Mucosa of stomach (tissue), 1 donor: ENCODE results near the gene IL1B.

Source experiments
- H3K27me3 ChIP-seq: one replicate; pipeline ENCODE4 v1.7.0; 2013; ENCODE audit warnings: mild to moderate bottlenecking, low read length; ENCODE audit not compliant: control insufficient read depth, insufficient read depth
- H3K36me3 ChIP-seq: one replicate; pipeline ENCODE4 v1.7.0; 2013; ENCODE audit warnings: low read length; ENCODE audit not compliant: control insufficient read depth, insufficient read depth
- H3K4me1 ChIP-seq: one replicate; pipeline ENCODE4 v1.7.0; 2013; ENCODE audit warnings: mild to moderate bottlenecking, low read length; ENCODE audit not compliant: control insufficient read depth, insufficient read depth
- H3K4me3 ChIP-seq: one replicate; pipeline ENCODE4 v1.7.0; 2013; ENCODE audit warnings: low read length
- H3K9ac ChIP-seq: one replicate; pipeline ENCODE4 v1.7.0; 2013; ENCODE audit warnings: mild to moderate bottlenecking, low read length, moderate library complexity
- H3K9me3 ChIP-seq: one replicate; pipeline ENCODE4 v1.7.0; 2013; ENCODE audit warnings: mild to moderate bottlenecking, low read length, moderate library complexity; ENCODE audit not compliant: control insufficient read depth
- donor health status: Pancreatic carcinoma.

IL1B gene

GRCh38 chr2:112821142-112821541, 15.4 kb downstream of the IL1B start:
- Histone ChIP-seq H3K9ac (no peak overlapping the region), H3K4me1 (peaks cover 14% of the 10 kb centered on the region), H3K27me3 (no peaks in the 10 kb centered on the region), H3K4me3 (no peak overlapping the region), H3K9me3 (no peaks in the 10 kb centered on the region), H3K36me3 (no peaks in the 10 kb centered on the region)

GRCh38 chr2:112820343-112820742, 16.2 kb downstream of the IL1B start:
- H3K9me3 ChIP-seq = no peaks in the 10 kb centered on the region
- peaks cover 14% of the 10 kb centered on the region for H3K4me1 ChIP-seq
- no peak overlapping the region for H3K9ac ChIP-seq
- H3K27me3 ChIP-seq = no peaks in the 10 kb centered on the region
- H3K4me3 ChIP-seq = no peak overlapping the region
- no peaks in the 10 kb centered on the region for H3K36me3 ChIP-seq

GRCh38 chr2:112819081-112819480, 17.5 kb downstream of the IL1B start:
- no peaks in the 10 kb centered on the region for H3K27me3 ChIP-seq

DNA sequence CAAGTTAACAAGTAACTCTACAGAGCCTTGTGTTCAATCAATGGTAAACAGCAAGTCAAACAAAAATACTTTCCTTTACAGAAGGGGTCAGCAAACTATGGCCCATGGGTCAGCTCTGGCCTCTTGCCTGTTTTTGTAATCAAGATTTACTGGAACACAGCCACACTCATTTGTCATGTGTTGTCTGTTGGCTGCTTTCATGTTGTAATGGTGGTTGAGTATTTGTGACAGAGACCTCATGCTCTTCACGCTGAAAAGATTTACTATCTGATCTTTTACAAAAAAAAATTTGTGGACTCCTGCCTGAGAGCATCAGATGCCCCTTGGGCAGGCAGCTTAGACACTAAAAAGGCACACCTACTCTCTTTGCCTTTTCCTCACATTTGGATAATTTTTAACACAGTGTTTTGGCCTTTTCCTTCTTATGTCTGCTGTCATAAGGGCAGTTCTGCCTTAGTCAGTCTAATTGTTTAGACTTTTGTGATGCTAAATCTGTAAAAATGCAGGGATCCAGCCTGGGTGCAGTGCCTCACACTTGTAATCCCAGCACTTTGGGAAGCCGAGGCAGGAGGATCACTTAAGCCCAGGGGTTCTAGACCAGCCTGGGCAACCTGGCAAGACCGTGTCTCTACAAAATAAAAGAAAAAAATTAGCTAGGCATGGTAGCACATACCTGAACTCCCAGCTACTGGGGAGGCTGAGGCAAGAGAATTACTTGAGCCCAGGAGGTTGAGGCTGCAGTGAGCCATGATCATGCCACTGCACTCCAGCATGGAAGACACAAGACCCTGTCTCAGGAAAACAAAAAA, 18.3 kb downstream of the IL1B start:
- Histone ChIP-seq H3K36me3 (no peaks in the 10 kb centered on the region), H3K27me3 (no peaks in the 10 kb centered on the region), H3K9ac (no peak overlapping the region), H3K4me3 (no peak overlapping the region), H3K9me3 (no peaks in the 10 kb centered on the region), H3K4me1 (peaks cover 4% of the 10 kb centered on the region)

More at GRCh38 chr2:112819081-112819480, 17.5 kb downstream of the IL1B start:
- H3K9me3 ChIP-seq = no peaks in the 10 kb centered on the region
- H3K4me3 ChIP-seq = no peak overlapping the region
- H3K9ac ChIP-seq = no peak overlapping the region
- H3K4me1 ChIP-seq = peaks cover 6% of the 10 kb centered on the region
- no peaks in the 10 kb centered on the region for H3K36me3 ChIP-seq

DNA sequence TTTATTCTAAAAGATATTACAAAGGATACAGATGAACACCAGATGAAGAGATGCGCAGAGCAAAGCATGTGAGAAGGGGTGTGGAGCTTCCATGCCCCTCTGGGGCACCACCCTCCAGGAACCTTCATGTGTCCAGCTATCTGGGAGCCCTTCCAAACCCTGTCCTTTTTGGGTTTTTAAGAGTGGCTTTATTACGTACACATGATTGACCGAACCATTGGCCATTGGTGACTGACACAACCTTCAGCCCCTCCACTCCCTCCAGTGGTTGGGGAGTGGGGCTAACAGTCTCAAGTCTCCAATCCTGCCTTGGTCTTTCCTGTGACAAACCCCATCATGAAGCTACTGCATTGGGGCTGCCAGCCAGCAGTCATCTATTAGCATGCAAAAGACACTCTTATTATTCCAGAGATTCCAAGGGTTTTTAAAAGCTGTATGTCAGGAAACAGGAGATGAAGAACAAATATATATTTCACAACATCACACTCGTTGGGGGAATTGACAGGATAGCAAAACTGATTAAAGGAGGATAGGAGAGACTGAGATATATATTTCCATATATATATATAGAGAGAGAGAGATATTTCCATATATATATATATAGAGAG, 19.4 kb downstream of the IL1B start:
- H3K27me3 ChIP-seq = no peaks in the 10 kb centered on the region
- no peaks in the 10 kb centered on the region for H3K9me3 ChIP-seq

GRCh38 chr2:112814278-112814677, 22.3 kb downstream of the IL1B start:
- Histone ChIP-seq H3K9me3 (no peaks in the 10 kb centered on the region), H3K36me3 (no peaks in the 10 kb centered on the region), H3K9ac (no peak overlapping the region), H3K4me1 (peaks cover 15% of the 10 kb centered on the region), H3K27me3 (no peaks in the 10 kb centered on the region), H3K4me3 (no peak overlapping the region)

More for the DNA sequence above, 19.4 kb downstream of the IL1B start:
- Histone ChIP-seq H3K4me3 (no peak overlapping the region), H3K4me1 (peaks cover 10% of the 10 kb centered on the region), H3K9ac (no peak overlapping the region), H3K36me3 (no peaks in the 10 kb centered on the region)

DNA sequence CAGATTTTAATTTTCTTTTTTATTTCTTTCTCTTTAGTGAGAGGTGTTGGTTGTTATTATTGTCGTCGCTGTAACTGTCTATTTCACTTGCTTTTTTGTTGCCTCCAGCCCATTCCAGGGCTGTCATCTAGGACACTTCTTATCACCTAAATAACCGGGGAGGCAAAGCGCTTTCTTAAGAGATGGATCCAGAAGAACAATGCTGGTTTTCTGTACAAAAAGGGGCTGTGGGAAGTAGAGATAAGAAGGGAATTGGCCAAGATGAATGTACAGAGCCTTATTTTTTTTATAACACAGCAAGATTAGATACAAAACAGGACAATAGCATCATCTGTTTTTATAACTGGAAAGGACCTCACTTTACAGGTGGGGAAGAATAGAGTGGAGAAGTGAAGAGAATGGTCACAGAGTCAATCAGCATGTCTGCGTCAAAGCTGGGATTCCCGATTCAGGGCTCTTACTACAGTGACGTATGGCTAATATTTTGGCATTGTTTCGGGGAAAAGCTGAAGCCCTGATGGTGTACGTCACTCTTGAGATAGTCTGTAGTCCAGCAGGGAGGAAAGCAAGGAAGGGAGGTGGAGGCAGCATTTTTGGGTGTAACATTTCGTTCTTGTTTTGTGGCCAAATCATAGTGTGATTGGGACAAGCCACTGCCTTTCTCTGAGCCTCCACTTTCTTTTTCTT, 23.2 kb downstream of the IL1B start:
- no peak overlapping the region for H3K9ac ChIP-seq

DNA sequence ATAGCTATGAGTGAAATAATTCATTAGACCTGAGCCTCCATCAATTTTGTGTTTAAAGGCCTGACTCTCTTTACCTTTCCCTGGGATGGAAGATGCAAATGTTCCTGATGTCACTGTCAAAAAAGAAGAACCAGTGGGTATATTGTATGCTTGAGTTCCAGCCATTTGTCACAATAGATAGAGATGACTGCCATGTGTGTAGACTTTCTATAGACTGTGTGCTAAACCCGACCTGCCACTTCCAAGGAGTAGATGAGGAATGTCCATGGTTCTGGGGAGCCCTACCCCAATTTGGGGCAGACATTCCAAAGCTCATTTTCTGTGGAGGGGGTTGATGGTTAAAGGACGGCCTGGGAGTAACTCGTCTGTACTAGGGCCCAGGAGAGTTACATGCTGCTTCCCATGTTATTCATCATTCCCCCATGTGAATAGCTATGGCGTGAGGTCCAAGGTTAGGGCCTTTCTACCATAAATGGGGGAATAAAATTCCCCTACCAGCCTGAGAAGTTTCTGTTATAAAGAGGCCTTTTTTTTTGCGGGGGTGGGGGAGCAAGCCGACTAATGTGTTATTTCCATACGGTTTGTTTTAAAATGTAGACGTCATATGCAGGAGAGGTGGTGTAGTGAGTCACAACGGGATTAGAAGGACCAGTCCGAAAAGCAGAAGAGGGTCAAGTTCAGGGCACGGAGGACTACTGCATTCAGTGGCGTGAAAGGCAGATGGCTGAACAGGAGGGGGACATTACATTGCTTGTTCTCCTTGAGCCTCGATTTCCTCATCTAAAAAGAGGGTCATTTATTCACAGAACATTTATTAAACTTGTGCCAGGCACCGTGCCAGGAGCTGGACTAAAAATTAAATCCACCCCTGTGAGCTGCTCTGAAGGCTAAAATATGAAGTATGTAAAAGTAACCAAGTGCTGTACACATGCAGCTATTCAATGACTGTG, 24.0 kb downstream of the IL1B start:
- no peaks in the 10 kb centered on the region for H3K27me3 ChIP-seq
- H3K4me1 ChIP-seq = peaks cover 11% of the 10 kb centered on the region
- no peak overlapping the region for H3K4me3 ChIP-seq
- H3K36me3 ChIP-seq = no peaks in the 10 kb centered on the region
- no peaks in the 10 kb centered on the region for H3K9me3 ChIP-seq
- no peak overlapping the region for H3K9ac ChIP-seq

More for the DNA sequence above, 23.2 kb downstream of the IL1B start:
- H3K4me3 ChIP-seq = no peak overlapping the region
- no peaks in the 10 kb centered on the region for H3K36me3 ChIP-seq
- H3K9me3 ChIP-seq = no peaks in the 10 kb centered on the region
- peaks cover 15% of the 10 kb centered on the region for H3K4me1 ChIP-seq
- H3K27me3 ChIP-seq = no peaks in the 10 kb centered on the region

DNA sequence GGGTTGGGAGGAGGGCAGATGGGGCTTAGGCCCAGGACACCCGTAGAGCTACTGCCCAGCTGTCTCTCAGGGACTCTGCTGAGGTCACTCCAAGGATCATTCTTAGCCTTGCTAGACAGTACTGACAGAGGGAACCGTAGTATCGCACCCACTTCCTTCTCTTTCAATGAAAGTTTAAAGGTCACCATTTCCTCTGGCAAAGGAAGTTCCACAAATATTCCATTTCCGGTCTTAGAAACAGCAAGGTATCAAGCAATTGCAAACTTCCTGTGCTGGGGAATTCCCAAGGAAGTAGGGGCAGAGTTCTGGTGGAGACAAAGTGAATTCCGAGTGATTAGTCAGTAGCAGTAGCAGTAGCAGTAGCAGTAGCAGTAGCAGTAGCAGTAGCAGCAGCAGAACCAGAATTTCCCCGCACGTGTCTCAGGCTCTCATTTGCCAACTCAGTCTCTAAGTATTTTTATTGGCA, 24.7 kb downstream of the IL1B start:
- Histone ChIP-seq H3K4me3 (no peak overlapping the region), H3K27me3 (no peaks in the 10 kb centered on the region)

DNA sequence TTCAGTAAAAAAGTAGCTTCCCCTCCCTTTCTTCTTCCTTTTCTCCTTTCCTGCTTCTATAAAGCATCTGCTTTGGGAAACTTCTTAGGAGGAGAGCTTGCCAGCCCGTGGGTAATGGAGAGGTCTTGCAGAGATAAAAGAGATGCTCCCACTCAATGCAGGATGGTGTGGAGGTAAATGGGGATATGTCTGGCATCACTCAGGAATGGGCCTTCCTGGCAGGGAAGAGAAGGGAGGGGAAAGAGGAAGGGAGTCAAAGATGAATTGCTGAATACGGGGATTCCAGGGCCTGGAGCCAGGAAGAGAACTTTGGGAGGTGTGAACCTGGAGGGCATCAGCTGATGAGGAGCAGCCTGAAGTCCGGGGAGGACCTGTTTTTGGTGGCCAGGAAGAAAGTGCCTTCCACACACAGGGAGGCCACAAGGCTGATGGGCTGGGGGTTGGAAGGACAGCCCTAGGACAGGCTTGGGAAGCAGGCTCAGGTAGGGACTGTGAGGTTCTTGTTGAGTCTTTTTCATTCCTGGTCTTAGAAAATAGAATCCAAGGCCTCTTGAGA, 25.2 kb downstream of the IL1B start:
- H3K4me1 ChIP-seq = peaks cover 11% of the 10 kb centered on the region
- no peak overlapping the region for H3K9ac ChIP-seq
- H3K27me3 ChIP-seq = no peaks in the 10 kb centered on the region
- no peak overlapping the region for H3K4me3 ChIP-seq
- no peaks in the 10 kb centered on the region for H3K36me3 ChIP-seq
- no peaks in the 10 kb centered on the region for H3K9me3 ChIP-seq

More for the DNA sequence above, 24.7 kb downstream of the IL1B start:
- Histone ChIP-seq H3K9ac (no peak overlapping the region), H3K36me3 (no peaks in the 10 kb centered on the region), H3K9me3 (no peaks in the 10 kb centered on the region), H3K4me1 (peaks cover 11% of the 10 kb centered on the region)

DNA sequence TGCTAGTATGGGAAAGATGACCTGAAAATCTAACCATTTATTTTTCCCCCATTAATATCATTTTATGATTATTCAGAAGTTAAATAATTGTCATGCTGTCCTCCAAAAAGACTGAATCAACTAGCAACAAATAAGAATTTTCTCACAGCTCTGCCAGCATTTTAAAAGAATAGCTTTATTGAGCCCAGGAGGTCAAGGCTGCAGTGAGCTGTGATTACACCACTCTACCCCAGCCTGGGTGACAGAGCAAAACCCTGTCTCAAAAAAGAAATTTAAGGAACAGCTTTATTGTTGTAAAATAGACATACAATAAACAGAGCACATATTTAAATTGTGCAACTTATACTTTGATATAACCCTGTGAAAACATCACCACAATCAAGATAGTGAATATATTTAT, 27.5 kb downstream of the IL1B start:
- no peaks in the 10 kb centered on the region for H3K36me3 ChIP-seq
- H3K9ac ChIP-seq = no peak overlapping the region
- no peaks in the 10 kb centered on the region for H3K9me3 ChIP-seq
- peaks cover 11% of the 10 kb centered on the region for H3K4me1 ChIP-seq
- H3K4me3 ChIP-seq = no peak overlapping the region
- no peaks in the 10 kb centered on the region for H3K27me3 ChIP-seq
